Lower leg skin (tissue), 3 donors: ENCODE data around the gene HNRNPAB.

Experiments
- CTCF ChIP-seq, 3 donors: fragments of 450-650 bp; IDR thresholded peaks; one replicate each; pipeline ENCODE4 v1.5.1; 2016; ENCODE audit warnings: antibody characterized with exemption in 3 of 3, mild to moderate bottlenecking in 3 of 3, moderate library complexity in 2 of 3
- POLR2A ChIP-seq, 2 donors: fragments of 450-650 bp; IDR thresholded peaks; one replicate each; pipeline ENCODE4 v1.6.1; 2016 to 2017; ENCODE audit warnings: antibody characterized with exemption in 2 of 2, mild to moderate bottlenecking in 1 of 2, moderate library complexity in 1 of 2

DNA sequence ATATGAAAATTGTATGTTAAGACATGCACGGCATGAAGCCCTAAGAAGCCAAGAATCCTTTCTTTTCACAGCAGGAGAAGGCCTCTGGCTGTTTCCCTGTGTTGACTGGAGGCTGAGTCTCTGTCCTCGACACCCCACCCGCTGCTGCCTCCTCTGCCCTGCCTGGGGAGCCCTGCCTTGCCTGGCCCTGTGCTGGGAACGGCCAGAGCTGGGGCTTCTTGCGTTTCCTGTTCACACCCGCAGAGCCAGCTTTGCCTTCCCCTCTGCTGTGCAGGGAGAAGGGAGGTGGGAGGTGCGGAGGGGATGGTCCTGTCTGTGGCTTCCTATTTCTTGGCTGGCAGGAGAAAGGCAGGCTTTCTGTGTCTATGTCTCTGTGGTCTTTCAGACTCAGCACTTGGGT, 10.3 kb upstream of the HNRNPAB start:
- TF ChIP-seq POLR2A (IDR thresholded peaks at IDR 0.05): no peak
- TF ChIP-seq CTCF (IDR thresholded peaks at IDR 0.05): no peak
